Hepatocyte (in vitro differentiated cells): ENCODE data around the gene CCNI.

Experiments used
- EZH2 ChIP-seq: fragments of 200-600 bp; sonication (generic); IDR thresholded peaks from 2 replicates; pipeline ENCODE4 v1.6.1; 2016; ENCODE audit warnings: antibody characterized with exemption, mild to moderate bottlenecking, borderline replicate concordance
- TF ChIP-seq, protein P1 (sequence below): fragments of 200-600 bp; sonication (generic); IDR thresholded peaks from 2 replicates; pipeline ENCODE4 v1.5.1; 2016; ENCODE audit warnings: antibody characterized with exemption, mild to moderate bottlenecking; ENCODE audit not compliant: poor library complexity

- TF ChIP-seq EZH2: no peak
- TF ChIP-seq, protein P1, sequence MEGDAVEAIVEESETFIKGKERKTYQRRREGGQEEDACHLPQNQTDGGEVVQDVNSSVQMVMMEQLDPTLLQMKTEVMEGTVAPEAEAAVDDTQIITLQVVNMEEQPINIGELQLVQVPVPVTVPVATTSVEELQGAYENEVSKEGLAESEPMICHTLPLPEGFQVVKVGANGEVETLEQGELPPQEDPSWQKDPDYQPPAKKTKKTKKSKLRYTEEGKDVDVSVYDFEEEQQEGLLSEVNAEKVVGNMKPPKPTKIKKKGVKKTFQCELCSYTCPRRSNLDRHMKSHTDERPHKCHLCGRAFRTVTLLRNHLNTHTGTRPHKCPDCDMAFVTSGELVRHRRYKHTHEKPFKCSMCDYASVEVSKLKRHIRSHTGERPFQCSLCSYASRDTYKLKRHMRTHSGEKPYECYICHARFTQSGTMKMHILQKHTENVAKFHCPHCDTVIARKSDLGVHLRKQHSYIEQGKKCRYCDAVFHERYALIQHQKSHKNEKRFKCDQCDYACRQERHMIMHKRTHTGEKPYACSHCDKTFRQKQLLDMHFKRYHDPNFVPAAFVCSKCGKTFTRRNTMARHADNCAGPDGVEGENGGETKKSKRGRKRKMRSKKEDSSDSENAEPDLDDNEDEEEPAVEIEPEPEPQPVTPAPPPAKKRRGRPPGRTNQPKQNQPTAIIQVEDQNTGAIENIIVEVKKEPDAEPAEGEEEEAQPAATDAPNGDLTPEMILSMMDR: no peak
These were observed 32.2 kb downstream of the CCNI start for GRCh38 chr4:77043507-77044136.
